Measurements from ENCODE around the gene CD200R1. TPM values are rescaled to one million over a fixed set of nuclear protein-coding genes. Genes with fewer than 3 reads are reported as not detected.
A peak's percentile ranks its signal among the peaks of the same experiment; 100 is the strongest.

Gene CD200R1
- total and polyA plus RNA-seq, 2 of the 13 experiments (the other 11 are each of a cell fraction or from before 2014, with no cell fraction given): 0.04 TPM; not detected in 1

- TF ChIP-seq ZMAT3 (CRISPR knock-in tag; conservative IDR thresholded peaks at IDR 0.05) (peak; percentile 85), SP2 (CRISPR knock-in tag; IDR thresholded peaks at IDR 0.05) (no peak), ZBTB20 (CRISPR knock-in tag; IDR thresholded peaks at IDR 0.05; ENCODE audit: borderline replicate concordance, low read depth) (no peak), NFKB2 (CRISPR knock-in tag; IDR thresholded peaks at IDR 0.05; ENCODE audit: borderline replicate concordance) (peak; percentile 95; the same call in 1 of the 2 replicates), ZFP62 (CRISPR knock-in tag; IDR thresholded peaks at IDR 0.05) (0 out of 2 replicates have a peak, but pooled peaks have one; percentile 20), ZNF281 (CRISPR knock-in tag; IDR thresholded peaks at IDR 0.05; ENCODE audit: borderline replicate concordance) (peak; percentile 28; the same call in 1 of the 2 replicates), YEATS2 (CRISPR knock-in tag; IDR thresholded peaks at IDR 0.05; ENCODE audit: borderline replicate concordance) (peak; percentile 64), CREM (IDR thresholded peaks at IDR 0.05) (peak; percentile 88), CREM (CRISPR knock-in tag; IDR thresholded peaks at IDR 0.05) (no peak), ZNF724P (CRISPR knock-in tag; IDR thresholded peaks at IDR 0.05; ENCODE audit: borderline replicate concordance) (peak; percentile 75), ZNF124 (CRISPR knock-in tag; IDR thresholded peaks at IDR 0.05) (peak; percentile 91; the same call in 1 of the 2 replicates), ZNF263 (CRISPR knock-in tag; IDR thresholded peaks at IDR 0.05) (peak; percentile 56; the same call in 1 of the 2 replicates), GABPB1 (CRISPR knock-in tag; IDR thresholded peaks at IDR 0.05) (peak; percentile 92), SMAD3 (CRISPR knock-in tag; IDR thresholded peaks at IDR 0.05) (no peak), MEF2D (CRISPR knock-in tag; IDR thresholded peaks at IDR 0.05) (peak; percentile 72), ZNF792 (CRISPR knock-in tag; IDR thresholded peaks at IDR 0.05) (peak; percentile 87; the same call in 1 of the 2 replicates), ZNF790 (CRISPR knock-in tag; IDR thresholded peaks at IDR 0.05; ENCODE audit: borderline replicate concordance) (no peak; the same call in 1 of the 2 replicates), ZBTB42 (CRISPR knock-in tag; IDR thresholded peaks at IDR 0.05) (no peak), ZNF616 (CRISPR knock-in tag; IDR thresholded peaks at IDR 0.05; ENCODE audit: low read depth) (peak; percentile 70), ZFP37 (CRISPR knock-in tag; IDR thresholded peaks at IDR 0.05; ENCODE audit: borderline replicate concordance) (0 out of 2 replicates have a peak, but pooled peaks have one; percentile 19), ZNF704 (CRISPR knock-in tag; IDR thresholded peaks at IDR 0.05; ENCODE audit: borderline replicate concordance) (peak; percentile 91; the same call in 1 of the 2 replicates), ZNF781 (CRISPR knock-in tag; IDR thresholded peaks at IDR 0.05; ENCODE audit: borderline replicate concordance, not compliant biosample characterization) (peak; percentile 59), PHF21A (CRISPR knock-in tag; IDR thresholded peaks at IDR 0.05) (peak; percentile 64; the same call in 1 of the 2 replicates), POLR2G (IDR thresholded peaks at IDR 0.05; ENCODE audit: low read depth, low read length) (peak; percentile 99)
- TF ChIP-seq, protein P1, sequence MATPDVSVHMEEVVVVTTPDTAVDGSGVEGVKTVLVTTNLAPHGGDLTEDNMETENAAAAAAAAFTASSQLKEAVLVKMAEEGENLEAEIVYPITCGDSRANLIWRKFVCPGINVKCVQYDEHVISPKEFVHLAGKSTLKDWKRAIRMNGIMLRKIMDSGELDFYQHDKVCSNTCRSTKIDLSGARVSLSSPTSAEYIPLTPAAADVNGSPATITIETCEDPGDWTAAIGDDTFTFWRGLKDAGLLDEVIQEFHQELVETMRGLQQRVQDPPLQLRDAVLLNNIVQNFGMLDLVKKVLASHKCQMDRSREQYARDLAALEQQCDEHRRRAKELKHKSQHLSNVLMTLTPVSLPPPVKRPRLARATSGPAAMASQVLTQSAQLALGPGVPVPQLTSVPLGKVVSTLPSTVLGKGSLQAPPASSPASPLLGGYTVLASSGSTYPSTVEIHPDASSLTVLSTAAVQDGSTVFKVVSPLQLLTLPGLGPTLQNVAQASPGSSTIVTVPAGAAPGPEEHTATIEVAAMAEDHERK (CRISPR knock-in tag; IDR thresholded peaks at IDR 0.05; ENCODE audit: low read depth): 0 out of 2 replicates have a peak, but pooled peaks have one; percentile 41
These were observed 16.0 kb upstream of the CD200R1 start, which contains the start of gene GTPBP8 (continued) for GRCh38 chr3:112990672-112991602.

All from HepG2 (cell line).